ENCODE measurements around the gene SRGAP2.
"Not testable (repeated sequence)": the region's sequence is repeated elsewhere in the genome, so short reads cannot be mapped to it uniquely, and the experiment has no call there.

DNA sequence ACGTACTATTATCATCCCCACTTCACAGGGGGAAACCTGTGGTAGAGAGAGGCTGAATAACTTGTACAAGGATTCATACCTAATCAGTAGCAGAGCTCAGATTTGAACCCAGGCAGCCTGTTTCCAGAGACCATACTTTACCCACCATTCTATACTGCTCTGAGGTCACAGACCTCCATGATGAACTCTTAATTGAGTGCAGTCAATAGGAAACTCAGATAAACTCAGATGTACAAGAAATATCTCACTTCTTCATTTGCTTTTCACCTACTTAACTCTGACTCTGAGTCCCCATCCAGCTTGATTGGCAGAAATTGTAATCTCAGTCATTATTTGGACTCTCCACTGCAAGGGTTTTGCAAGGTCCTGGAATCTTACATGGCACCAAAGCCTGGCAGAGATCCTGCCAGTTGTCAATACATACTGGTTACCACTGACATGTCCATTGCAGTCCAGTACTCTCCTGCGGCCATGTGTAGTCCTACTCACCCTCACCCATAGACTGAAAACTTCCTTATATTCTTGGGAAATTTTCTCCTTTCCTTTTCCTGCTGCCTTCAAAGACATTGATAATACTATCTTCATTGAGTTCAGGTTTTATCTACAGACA, 30.1 kb upstream of the SRGAP2 start:
- not testable (repeated sequence) for TF ChIP-seq SUZ12 (IDR thresholded peaks at IDR 0.05); FOXA1 (IDR thresholded peaks at IDR 0.05); ELF4 (IDR thresholded peaks at IDR 0.05); HDGF (IDR thresholded peaks at IDR 0.05; ENCODE audit: borderline replicate concordance); TARDBP (IDR thresholded peaks at IDR 0.05); CTBP1 (IDR thresholded peaks at IDR 0.05; ENCODE audit: borderline replicate concordance); L3MBTL2 (conservative IDR thresholded peaks at IDR 0.05); FOXM1 (IDR thresholded peaks at IDR 0.05; ENCODE audit: borderline replicate concordance); ARNT (IDR thresholded peaks at IDR 0.05); BHLHE40 (IDR thresholded peaks at IDR 0.05; ENCODE audit: borderline replicate concordance)

All from HEK293T (cell line).